AG09319 (cell line): Measurements from ENCODE around the gene TRMT61A.
A peak's percentile ranks its signal among the peaks of the same experiment; 100 is the strongest.

Source experiments
- DNase-seq: peaks from one replicate; pipeline ENCODE4 v3.0.0-alpha.2; 2010; ENCODE audit warnings: low read depth; ENCODE audit errors: extremely low read depth
- CTCF ChIP-seq: IDR thresholded peaks from 2 replicates; pipeline ENCODE4 v1.5.1; 2011; ENCODE audit warnings: low read depth, mild to moderate bottlenecking, inconsistent platforms, low read length, moderate library complexity

TRMT61A gene

GRCh38 chr14:103528587-103529382 is at the start of gene TRMT61A:
TRMT61A (plus strand) TSS chr14:103529196; CDS start chr14:103529979, 783 bp downstream.
- TF ChIP-seq CTCF, result no peak
- peak; percentile 78 for DNase-seq

GRCh38 chr14:103480595-103480994 is 48.4 kb upstream of the TRMT61A start:
- no peak for DNase-seq
- no peak for TF ChIP-seq CTCF

GRCh38 chr14:103483600-103483999 is 45.4 kb upstream of the TRMT61A start:
- TF ChIP-seq CTCF, result no peak
- peak; percentile 70 for DNase-seq

GRCh38 chr14:103485504-103485903 is 43.5 kb upstream of the TRMT61A start:
- no peak for DNase-seq
- no peak for TF ChIP-seq CTCF

GRCh38 chr14:103488071-103488470 is 40.9 kb upstream of the TRMT61A start:
- TF ChIP-seq CTCF, result no peak

GRCh38 chr14:103488960-103489359 is 40.0 kb upstream of the TRMT61A start:
- no peak for DNase-seq
- TF ChIP-seq CTCF, result no peak

More at GRCh38 chr14:103488071-103488470, 40.9 kb upstream of the TRMT61A start:
- no peak for DNase-seq

- no peak for TF ChIP-seq CTCF
- DNase-seq, result no peak
Measured at GRCh38 chr14:103489621-103490020, 39.4 kb upstream of the TRMT61A start.
